ENCODE results near the gene ABCA6.

The ABCA6 gene

DNA sequence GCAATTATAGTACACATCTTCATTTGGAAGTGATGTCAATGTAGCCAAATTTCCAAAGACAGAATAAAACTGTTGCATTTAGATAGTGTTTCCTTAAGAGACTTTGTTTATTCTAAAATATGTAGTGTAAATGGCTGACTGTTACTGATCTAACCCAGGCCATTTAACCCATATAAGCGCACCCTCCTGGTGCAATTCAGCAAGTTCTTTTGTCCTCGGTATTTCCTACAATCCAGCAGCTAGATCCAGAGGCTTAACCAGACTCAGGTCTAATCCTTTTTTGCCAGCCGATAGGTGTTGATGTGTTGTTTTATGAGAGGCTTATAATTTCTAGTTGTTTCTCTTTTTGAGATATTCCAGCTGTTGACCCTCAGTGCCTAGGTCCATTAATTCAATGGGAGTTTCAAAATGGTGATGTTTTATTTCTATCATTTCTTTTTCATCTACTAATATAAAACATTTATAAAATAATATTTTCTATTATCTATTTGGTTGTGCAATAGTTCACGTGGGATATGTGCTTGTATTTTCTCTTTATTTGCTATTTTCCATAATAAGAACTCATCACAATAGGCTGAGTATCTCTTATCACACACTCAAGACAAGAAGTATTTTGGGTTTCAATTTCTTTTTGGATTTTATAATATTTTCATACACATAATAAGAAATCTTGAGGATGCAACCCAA, 95.4 kb downstream of the ABCA6 start:
- DNase-seq, result no peak

- no peak for DNase-seq
These were observed 96.0 kb downstream of the ABCA6 start for GRCh38 chr17:69045646-69046045.

- no peak for DNase-seq
These were observed 97.3 kb downstream of the ABCA6 start for GRCh38 chr17:69044371-69044770.

GRCh38 chr17:69043098-69043734, 98.5 kb downstream of the ABCA6 start:
- no peak for DNase-seq

- no peak for DNase-seq
These were observed 99.4 kb downstream of the ABCA6 start for GRCh38 chr17:69042308-69042707.

DNA sequence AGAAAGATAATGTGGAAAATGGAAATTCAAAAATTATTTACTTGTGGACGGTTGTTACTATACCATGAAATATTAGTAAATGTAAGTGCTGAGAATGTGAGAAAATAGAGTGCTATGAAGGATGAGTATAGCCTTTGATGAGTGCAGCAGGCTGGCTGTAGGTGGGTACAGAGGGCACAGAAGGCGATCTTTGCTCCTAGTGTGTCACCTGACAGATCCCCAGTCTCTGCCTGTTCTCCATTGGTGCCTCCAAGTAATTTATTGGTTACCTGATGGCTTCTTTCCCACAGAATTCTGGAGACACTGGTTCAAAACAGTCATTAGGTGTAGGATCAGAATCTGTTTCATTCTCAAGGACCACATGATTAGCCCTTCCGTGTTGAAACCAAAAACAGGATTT, 109.9 kb downstream of the ABCA6 start:
- DNase-seq, result no peak

DNA sequence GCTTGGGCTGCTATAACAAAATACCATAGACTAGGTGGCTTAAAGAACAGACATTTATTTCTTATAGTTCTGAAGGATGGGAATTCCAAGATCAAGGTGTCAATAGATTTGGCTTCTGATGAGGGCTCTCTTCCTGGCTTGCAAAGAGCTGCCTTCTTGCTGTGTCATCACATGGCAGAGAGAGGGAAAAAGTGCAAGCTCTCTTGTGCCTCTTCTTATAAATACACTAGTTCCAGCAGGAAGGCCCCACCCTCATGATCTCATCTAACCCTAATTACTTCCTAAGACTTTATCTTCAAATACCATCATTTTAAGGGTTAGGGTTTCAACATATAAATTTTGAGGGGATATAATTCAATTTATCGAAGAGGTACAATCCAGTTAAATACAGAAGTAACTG, 111.5 kb downstream of the ABCA6 start:
- no peak for DNase-seq
